ENCODE measurements around the gene SERGEF.

DNA sequence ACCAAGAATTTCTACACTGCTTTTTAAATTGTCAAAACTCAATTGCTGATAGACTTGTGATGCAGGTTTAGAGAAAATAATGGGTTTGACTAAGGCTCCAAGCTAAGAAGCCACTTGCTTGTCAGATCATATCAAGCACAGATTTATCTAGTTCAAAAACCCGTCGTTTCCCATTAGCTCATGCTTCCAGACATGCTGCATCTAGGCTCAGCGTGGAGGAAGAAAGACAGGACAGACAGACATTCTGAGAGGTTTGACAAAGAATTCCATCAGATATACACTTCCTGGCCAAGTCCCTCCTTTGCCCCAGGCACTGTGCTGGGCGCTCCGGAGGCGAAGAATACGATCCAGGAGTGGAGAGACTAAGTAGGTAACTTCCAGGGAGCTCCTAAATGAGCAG is 201.5 kb downstream of the SERGEF start:
- TF ChIP-seq, protein P1, sequence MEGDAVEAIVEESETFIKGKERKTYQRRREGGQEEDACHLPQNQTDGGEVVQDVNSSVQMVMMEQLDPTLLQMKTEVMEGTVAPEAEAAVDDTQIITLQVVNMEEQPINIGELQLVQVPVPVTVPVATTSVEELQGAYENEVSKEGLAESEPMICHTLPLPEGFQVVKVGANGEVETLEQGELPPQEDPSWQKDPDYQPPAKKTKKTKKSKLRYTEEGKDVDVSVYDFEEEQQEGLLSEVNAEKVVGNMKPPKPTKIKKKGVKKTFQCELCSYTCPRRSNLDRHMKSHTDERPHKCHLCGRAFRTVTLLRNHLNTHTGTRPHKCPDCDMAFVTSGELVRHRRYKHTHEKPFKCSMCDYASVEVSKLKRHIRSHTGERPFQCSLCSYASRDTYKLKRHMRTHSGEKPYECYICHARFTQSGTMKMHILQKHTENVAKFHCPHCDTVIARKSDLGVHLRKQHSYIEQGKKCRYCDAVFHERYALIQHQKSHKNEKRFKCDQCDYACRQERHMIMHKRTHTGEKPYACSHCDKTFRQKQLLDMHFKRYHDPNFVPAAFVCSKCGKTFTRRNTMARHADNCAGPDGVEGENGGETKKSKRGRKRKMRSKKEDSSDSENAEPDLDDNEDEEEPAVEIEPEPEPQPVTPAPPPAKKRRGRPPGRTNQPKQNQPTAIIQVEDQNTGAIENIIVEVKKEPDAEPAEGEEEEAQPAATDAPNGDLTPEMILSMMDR (IDR thresholded peaks at IDR 0.05): no peak
- TF ChIP-seq POLR2A (IDR thresholded peaks at IDR 0.05): no peak

Measured in body of pancreas (tissue), 4 donors.